ENCODE measurements around the gene DLK1. TPM values are rescaled to one million over a fixed set of nuclear protein-coding genes. Genes with fewer than 3 reads are reported as not detected.
A peak's percentile ranks its signal among the peaks of the same experiment; 100 is the strongest.

DLK1 gene
- total and polyA plus RNA-seq, 2 experiments from 2014 or later = not detected

- WGBS, 2 experiments (ENCODE audit: low coverage in 1 of 2, low lambda C conversion rate in 2 of 2, missing lambda C conversion rate in 2 of 2) = 88 to 90% methylated on average over 6 of the region's 6 CpGs
- no peak overlapping the region for H3K27ac ChIP-seq
- H3K36me3 ChIP-seq (ENCODE audit: low read depth) = no peaks in the 10 kb centered on the region
- no peaks in the 10 kb centered on the region for H4K20me1 ChIP-seq (ENCODE audit: insufficient read depth)
- no peak overlapping the region for H3K9ac ChIP-seq
- H3K4me1 ChIP-seq (ENCODE audit: insufficient read depth) = 0 out of 2 replicates have a peak, but pooled peaks cover 6% of the 10 kb centered on the region
- TF ChIP-seq EZH2phosphoT487 (IDR thresholded peaks at IDR 0.05; ENCODE audit: insufficient read depth, low read depth) (no peak), EZH2 (IDR thresholded peaks at IDR 0.05; ENCODE audit: insufficient read depth, poor library complexity, severe bottlenecking) (no peak)
- no peaks in the 10 kb centered on the region for H3K79me2 ChIP-seq (ENCODE audit: insufficient read depth)
- H3K4me3 ChIP-seq = no peak overlapping the region
- peaks cover 36% of the 10 kb centered on the region for H3K27me3 ChIP-seq (replicated peaks; ENCODE audit: insufficient read depth)
- H3F3A ChIP-seq (ENCODE audit: insufficient read depth) = no peaks in the 10 kb centered on the region
- no peak for DNase-seq
- H3K9me2 ChIP-seq (ENCODE audit: insufficient read depth) = no peaks in the 10 kb centered on the region
- no peaks in the 10 kb centered on the region for H3K9me3 ChIP-seq (ENCODE audit: low read depth)
- in situ Hi-C loops (cut with MboI) = no loop called here
- H2AFZ ChIP-seq = no peak overlapping the region
- no peak overlapping the region for H3K4me2 ChIP-seq (ENCODE audit: unreplicated experiment)
These were observed 47.5 kb upstream of the DLK1 start for GRCh38 chr14:100679153-100679552.

- WGBS, 2 experiments (ENCODE audit: low coverage in 1 of 2, low lambda C conversion rate in 2 of 2, missing lambda C conversion rate in 2 of 2) = 50 to 52% methylated on average over 16 of the region's 16 CpGs
- H3K9me2 ChIP-seq (ENCODE audit: insufficient read depth) = no peaks in the 10 kb centered on the region
- no peak overlapping the region for H2AFZ ChIP-seq
- DNase-seq = peak; percentile 78
- no peak overlapping the region for H3K4me3 ChIP-seq
- no peak overlapping the region for H3K9ac ChIP-seq
- no peaks in the 10 kb centered on the region for H3K9me3 ChIP-seq (ENCODE audit: low read depth)
- peaks cover 32% of the 10 kb centered on the region for H3K27me3 ChIP-seq (replicated peaks; ENCODE audit: insufficient read depth)
- TF ChIP-seq EZH2 (IDR thresholded peaks at IDR 0.05; ENCODE audit: insufficient read depth, poor library complexity, severe bottlenecking) (no peak), EZH2phosphoT487 (IDR thresholded peaks at IDR 0.05; ENCODE audit: insufficient read depth, low read depth) (no peak)
- H3K4me2 ChIP-seq (ENCODE audit: unreplicated experiment) = no peak overlapping the region
- no peaks in the 10 kb centered on the region for H3K36me3 ChIP-seq (ENCODE audit: low read depth)
- in situ Hi-C loops (cut with MboI) = no loop called here
- H4K20me1 ChIP-seq (ENCODE audit: insufficient read depth) = no peaks in the 10 kb centered on the region
- H3K27ac ChIP-seq = no peak overlapping the region
- no peaks in the 10 kb centered on the region for H3K79me2 ChIP-seq (ENCODE audit: insufficient read depth)
- H3F3A ChIP-seq (ENCODE audit: insufficient read depth) = no peaks in the 10 kb centered on the region
- H3K4me1 ChIP-seq (ENCODE audit: insufficient read depth) = 0 out of 2 replicates have a peak, but pooled peaks cover 6% of the 10 kb centered on the region
These were observed 46.8 kb upstream of the DLK1 start for GRCh38 chr14:100679707-100680438.

GRCh38 chr14:100680439-100681051 is 46.1 kb upstream of the DLK1 start:
- Histone ChIP-seq H3K9me2 (ENCODE audit: insufficient read depth) (no peaks in the 10 kb centered on the region), H3K9ac (no peak overlapping the region), H3K4me2 (ENCODE audit: unreplicated experiment) (no peak overlapping the region), H3K27me3 (replicated peaks; ENCODE audit: insufficient read depth) (peaks cover 29% of the 10 kb centered on the region), H3F3A (ENCODE audit: insufficient read depth) (no peaks in the 10 kb centered on the region), H3K9me3 (ENCODE audit: low read depth) (no peaks in the 10 kb centered on the region), H4K20me1 (ENCODE audit: insufficient read depth) (no peaks in the 10 kb centered on the region), H3K79me2 (ENCODE audit: insufficient read depth) (no peaks in the 10 kb centered on the region), H3K27ac (no peak overlapping the region), H2AFZ (no peak overlapping the region), H3K36me3 (ENCODE audit: low read depth) (no peaks in the 10 kb centered on the region), H3K4me1 (ENCODE audit: insufficient read depth) (0 out of 2 replicates have a peak, but pooled peaks cover 6% of the 10 kb centered on the region), H3K4me3 (no peak overlapping the region)
- 81 to 85% methylated on average over 22 to 23 of the region's 23 CpGs for WGBS, 2 experiments (ENCODE audit: low coverage in 1 of 2, low lambda C conversion rate in 2 of 2, missing lambda C conversion rate in 2 of 2)
- DNase-seq = no peak
- in situ Hi-C loops (cut with MboI) = no loop called here
- TF ChIP-seq EZH2phosphoT487 (IDR thresholded peaks at IDR 0.05; ENCODE audit: insufficient read depth, low read depth) (no peak), EZH2 (IDR thresholded peaks at IDR 0.05; ENCODE audit: insufficient read depth, poor library complexity, severe bottlenecking) (no peak)

- Histone ChIP-seq H3K4me2 (ENCODE audit: unreplicated experiment) (no peak overlapping the region), H3K4me3 (no peak overlapping the region), H3K27me3 (replicated peaks; ENCODE audit: insufficient read depth) (peaks cover 25% of the 10 kb centered on the region), H3K27ac (no peak overlapping the region), H3K79me2 (ENCODE audit: insufficient read depth) (no peaks in the 10 kb centered on the region), H3F3A (ENCODE audit: insufficient read depth) (no peaks in the 10 kb centered on the region), H3K9me3 (ENCODE audit: low read depth) (no peaks in the 10 kb centered on the region), H3K4me1 (ENCODE audit: insufficient read depth) (0 out of 2 replicates have a peak, but pooled peaks cover 3% of the 10 kb centered on the region), H3K9me2 (ENCODE audit: insufficient read depth) (no peaks in the 10 kb centered on the region), H4K20me1 (ENCODE audit: insufficient read depth) (no peaks in the 10 kb centered on the region), H3K36me3 (ENCODE audit: low read depth) (no peaks in the 10 kb centered on the region), H2AFZ (no peak overlapping the region), H3K9ac (no peak overlapping the region)
- in situ Hi-C loops (cut with MboI) = no loop called here
- 80 to 84% methylated on average over 10 to 13 of the region's 13 CpGs for WGBS, 2 experiments (ENCODE audit: low coverage in 1 of 2, low lambda C conversion rate in 2 of 2, missing lambda C conversion rate in 2 of 2)
- TF ChIP-seq EZH2 (IDR thresholded peaks at IDR 0.05; ENCODE audit: insufficient read depth, poor library complexity, severe bottlenecking) = no peak
- TF ChIP-seq EZH2phosphoT487 (IDR thresholded peaks at IDR 0.05; ENCODE audit: insufficient read depth, low read depth) = no peak
- DNase-seq = no peak
These were observed 45.6 kb upstream of the DLK1 start for GRCh38 chr14:100681111-100681510.

Data from GM23248 (cell line).